ENCODE measurements around the gene LRIG3. TPM values are rescaled to one million over a fixed set of nuclear protein-coding genes. Genes with fewer than 3 reads are reported as not detected.

LRIG3 gene
- polyA plus RNA-seq, 4 donors, result 30.9 to 37.8 (median 36.1) TPM

- DNase-seq (ENCODE audit: low read depth in 4 of 4, low spot score in 2 of 4), result no peak
These were observed 12.7 kb upstream of the LRIG3 start for GRCh38 chr12:58932806-58933681.

- DNase-seq (ENCODE audit: low read depth in 4 of 4, low spot score in 2 of 4), result no peak
These were observed 11.2 kb upstream of the LRIG3 start for GRCh38 chr12:58931518-58931917.

GRCh38 chr12:58930770-58931324 is 10.5 kb upstream of the LRIG3 start:
- no peak for DNase-seq (ENCODE audit: low read depth in 4 of 4, low spot score in 2 of 4)

- no peak for DNase-seq (ENCODE audit: low read depth in 4 of 4, low spot score in 2 of 4)
These were observed 6.8 kb upstream of the LRIG3 start for GRCh38 chr12:58927120-58927519.

GRCh38 chr12:58926586-58926985 is 6.3 kb upstream of the LRIG3 start:
- DNase-seq (ENCODE audit: low read depth in 4 of 4, low spot score in 2 of 4), result no peak

- DNase-seq (ENCODE audit: low read depth in 4 of 4, low spot score in 2 of 4), result no peak
These were observed 5.4 kb upstream of the LRIG3 start for GRCh38 chr12:58925751-58926150.

- no peak for DNase-seq (ENCODE audit: low read depth in 4 of 4, low spot score in 2 of 4)
These were observed 4.9 kb upstream of the LRIG3 start for GRCh38 chr12:58925111-58925611.

- no peak for DNase-seq (ENCODE audit: low read depth in 4 of 4, low spot score in 2 of 4)
These were observed 4.3 kb upstream of the LRIG3 start for GRCh38 chr12:58924652-58925051.

GRCh38 chr12:58923781-58924180 is 3.5 kb upstream of the LRIG3 start:
- no peak for DNase-seq (ENCODE audit: low read depth in 4 of 4, low spot score in 2 of 4)

GRCh38 chr12:58922849-58923248 is 2.5 kb upstream of the LRIG3 start:
- no peak for DNase-seq (ENCODE audit: low read depth in 4 of 4, low spot score in 2 of 4)

GRCh38 chr12:58920961-58921861 is 907 bp upstream of the LRIG3 start:
- DNase-seq (ENCODE audit: low read depth in 4 of 4, low spot score in 2 of 4), result no peak

- DNase-seq (ENCODE audit: low read depth in 4 of 4, low spot score in 2 of 4), result peak in 3 of 4 donors; percentile 36 to 89 (median 61)
These were observed 838 bp downstream of the LRIG3 start for GRCh38 chr12:58919231-58920101.

GRCh38 chr12:58918469-58918844 is 1.8 kb downstream of the LRIG3 start:
- DNase-seq (ENCODE audit: low read depth in 4 of 4, low spot score in 2 of 4), result no peak

GRCh38 chr12:58917699-58918468 is 2.4 kb downstream of the LRIG3 start:
- peak in 1 of 4 donors; percentile 66 for DNase-seq (ENCODE audit: low read depth in 4 of 4, low spot score in 2 of 4)

GRCh38 chr12:58916921-58917511 is 3.3 kb downstream of the LRIG3 start:
- peak in 3 of 4 donors; percentile 57 to 88 (median 75) for DNase-seq (ENCODE audit: low read depth in 4 of 4, low spot score in 2 of 4)

- peak in 1 of 4 donors; percentile 64 for DNase-seq (ENCODE audit: low read depth in 4 of 4, low spot score in 2 of 4)
These were observed 4.1 kb downstream of the LRIG3 start for GRCh38 chr12:58916161-58916621.

GRCh38 chr12:58915634-58916033 is 4.7 kb downstream of the LRIG3 start:
- DNase-seq (ENCODE audit: low read depth in 4 of 4, low spot score in 2 of 4), result peak in 3 of 4 donors; percentile 50 to 81 (median 65)

GRCh38 chr12:58915037-58915436 is 5.3 kb downstream of the LRIG3 start:
- no peak for DNase-seq (ENCODE audit: low read depth in 4 of 4, low spot score in 2 of 4)

GRCh38 chr12:58914457-58914856 is 5.8 kb downstream of the LRIG3 start:
- DNase-seq (ENCODE audit: low read depth in 4 of 4, low spot score in 2 of 4), result no peak
